HG03565 (cell line): ENCODE data around the gene GNAZ.

ENCODE experiments used
- ATAC-seq: cut with Tn5 transposase; IDR thresholded peaks from one replicate; pipeline ENCODE4 v1.9.1; 2021; ENCODE audit warnings: mild to moderate bottlenecking, moderate library complexity; ENCODE audit not compliant: unreplicated experiment

The GNAZ gene

DNA sequence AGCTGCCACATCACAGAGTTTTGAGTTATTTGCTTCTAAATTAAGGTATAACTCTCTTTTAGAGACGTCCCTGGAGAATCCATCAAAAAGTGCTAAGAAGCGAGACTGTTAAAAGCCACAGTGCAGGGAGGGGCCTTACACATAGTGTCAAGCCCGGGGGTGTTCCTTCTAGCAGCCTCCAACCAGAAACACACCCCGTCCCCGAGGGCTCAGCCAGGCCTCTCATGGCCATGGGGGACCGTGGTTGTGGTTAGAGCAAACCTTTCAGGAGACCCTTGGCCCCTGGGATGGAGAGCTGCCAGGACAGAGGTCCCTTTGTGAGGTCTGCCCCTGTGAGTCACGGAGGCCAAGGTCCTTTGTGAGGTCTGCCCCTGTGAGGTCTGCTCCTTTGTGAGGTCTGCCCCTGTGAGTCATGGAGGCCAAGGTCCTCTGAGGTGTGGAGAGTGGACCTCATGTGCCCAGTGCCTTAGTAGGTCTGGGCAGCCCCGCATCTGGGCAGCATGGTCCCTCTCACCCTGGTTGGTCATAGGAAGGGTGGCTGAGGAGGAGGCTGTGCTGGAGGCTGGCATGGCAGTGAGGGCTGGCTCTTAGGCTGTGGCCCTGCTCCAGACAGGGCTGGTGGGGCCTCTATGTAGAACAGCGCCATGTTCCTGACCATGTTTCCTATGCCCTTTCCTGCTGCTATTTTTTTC, 5.4 kb downstream of the GNAZ start:
- ATAC-seq = no peak

DNA sequence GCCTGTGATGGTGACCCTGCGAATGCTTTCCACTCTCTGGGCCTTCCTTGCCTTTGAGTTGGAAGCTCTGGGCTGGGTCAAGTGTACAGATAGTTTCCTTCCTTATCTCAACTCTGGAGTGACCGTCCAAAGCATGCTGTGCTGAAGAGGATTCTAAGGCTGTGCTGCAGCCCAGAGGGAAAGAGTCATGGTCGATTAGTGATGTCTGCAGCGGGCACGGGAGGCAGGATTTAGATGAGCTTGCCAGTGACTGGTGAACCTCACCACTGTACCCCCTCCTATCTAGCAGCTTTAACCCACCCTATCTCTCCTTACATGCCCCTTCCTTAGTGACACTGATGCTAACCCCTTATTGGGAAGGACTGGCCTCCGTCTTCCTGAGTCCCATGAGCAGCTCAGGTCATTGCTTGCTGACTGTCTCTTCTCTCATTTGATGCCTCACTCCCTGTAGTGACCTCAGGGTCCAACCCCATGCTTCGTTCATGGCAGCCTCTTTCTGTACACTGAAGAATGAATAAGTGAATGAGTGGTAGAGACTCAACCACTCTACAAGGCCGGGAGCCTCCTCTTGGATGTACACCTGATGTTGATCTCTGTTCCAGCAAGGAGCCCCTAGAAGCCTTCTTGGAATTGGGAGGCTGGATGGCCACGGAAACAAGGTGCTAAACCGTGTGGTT, 6.7 kb downstream of the GNAZ start:
- no peak for ATAC-seq

DNA sequence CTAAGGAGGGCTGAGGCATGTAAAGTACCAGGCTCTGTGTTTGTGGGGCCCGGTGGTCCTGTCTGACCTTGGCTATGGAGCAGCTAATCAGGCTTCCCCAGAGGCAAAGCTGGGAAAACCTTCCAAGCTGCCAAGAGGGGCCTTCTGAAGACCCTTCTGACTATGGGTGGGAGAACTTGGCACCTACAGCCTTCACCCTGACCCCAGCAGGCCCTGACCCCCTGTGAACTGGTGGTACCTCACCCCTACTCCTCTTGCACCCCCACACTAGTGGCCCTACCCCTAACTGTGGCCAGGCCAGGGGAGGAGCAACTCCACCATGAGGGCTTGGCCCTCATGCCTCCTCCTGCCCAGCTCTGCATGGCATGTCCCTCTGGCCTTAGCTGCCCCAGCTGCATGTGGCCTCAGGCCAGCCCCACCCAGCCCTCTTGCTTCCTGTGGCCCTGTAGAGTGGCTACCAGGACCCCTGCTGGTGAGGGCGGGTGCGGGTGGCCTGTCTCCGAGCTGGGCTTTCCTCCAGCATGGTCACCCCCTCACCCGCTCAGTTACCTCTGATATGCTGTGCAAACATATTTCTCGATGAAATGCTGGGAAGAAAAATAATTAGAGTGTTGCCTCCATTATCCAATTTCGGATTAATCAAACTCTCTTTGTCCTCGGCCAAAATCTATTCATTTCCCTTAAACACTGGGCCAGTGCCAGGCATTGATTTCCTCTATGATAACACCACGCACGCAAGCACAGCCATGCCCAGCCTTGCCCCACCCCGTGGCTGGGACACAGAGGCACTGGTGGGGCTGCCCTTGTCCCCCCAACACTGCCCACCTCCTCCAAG, 7.5 kb downstream of the GNAZ start:
- ATAC-seq = no peak

DNA sequence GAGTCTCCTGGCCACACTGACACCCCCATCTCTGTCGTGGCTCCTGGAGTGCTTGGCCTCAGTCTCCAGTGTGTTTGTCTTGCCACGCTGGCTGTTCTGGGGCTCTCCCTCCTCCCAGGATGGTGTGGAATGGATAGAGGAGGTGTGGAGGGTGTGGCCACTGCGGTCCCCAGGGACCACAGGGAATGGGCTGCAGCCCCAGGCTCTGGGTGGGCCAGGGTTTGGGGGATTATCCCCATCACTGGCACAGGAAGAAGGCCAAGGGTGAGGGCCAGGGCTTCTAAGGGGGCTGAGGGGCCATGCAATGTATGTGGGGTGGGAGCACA, 8.1 kb downstream of the GNAZ start:
- no peak for ATAC-seq

DNA sequence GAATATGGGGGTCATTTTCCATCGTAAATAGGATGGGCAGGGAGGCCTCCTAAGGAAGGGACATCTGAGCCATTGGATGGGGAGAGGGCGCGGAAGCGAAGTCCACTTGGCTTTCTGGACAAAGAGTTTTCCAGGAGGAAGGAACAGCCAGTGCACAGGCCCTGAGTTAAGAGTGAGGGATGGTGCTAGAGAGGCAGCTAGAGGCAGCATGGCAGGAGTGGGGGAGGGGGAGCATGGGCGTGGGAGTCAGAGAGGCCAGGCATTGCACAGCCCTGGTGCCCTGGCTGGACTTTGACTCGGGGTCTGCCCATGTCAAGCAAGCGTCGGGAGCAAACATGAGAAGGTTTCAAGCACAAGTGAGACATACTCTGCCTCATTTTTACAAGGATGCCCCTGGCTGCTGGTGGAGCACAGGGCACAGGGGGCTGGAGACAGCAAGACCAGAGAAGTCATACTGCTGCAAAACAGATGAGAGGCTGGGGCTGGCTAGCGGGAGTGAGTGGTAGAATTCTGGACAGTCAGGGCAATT, 9.0 kb downstream of the GNAZ start:
- ATAC-seq = no peak

DNA sequence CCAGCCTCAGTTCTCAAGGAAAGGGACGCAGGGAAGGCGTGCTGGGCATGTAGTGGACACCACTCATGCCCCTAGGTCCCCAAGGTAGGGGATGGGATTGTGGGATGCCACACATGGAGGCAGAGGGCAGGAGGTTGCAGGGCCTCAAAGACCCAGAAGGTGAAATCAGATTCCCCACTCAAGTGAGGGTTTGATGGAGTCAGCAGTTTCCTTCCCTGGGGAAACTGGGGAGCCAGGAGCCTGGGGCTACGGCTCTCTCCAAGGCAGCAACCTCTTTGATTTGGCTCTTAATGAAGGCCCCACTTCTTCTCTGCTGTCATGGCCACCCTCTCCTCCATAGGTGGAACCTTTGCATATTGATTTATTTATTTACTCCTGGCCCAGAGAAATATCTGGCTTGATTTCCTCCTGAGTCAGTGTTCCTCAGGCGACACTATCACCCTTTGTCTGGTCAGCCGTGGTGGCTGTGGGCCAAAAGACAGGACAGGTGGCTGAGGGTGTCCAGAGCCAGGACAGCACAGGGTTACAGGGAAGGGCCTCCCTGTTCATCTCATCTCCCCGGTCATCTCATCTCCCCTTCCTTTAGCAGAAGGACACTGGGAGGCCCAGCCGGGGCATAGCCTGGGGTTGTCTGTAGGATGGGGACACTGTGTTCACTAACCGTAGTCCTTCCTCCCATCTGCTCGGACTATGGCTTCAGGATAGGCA, 9.6 kb downstream of the GNAZ start:
- no peak for ATAC-seq

DNA sequence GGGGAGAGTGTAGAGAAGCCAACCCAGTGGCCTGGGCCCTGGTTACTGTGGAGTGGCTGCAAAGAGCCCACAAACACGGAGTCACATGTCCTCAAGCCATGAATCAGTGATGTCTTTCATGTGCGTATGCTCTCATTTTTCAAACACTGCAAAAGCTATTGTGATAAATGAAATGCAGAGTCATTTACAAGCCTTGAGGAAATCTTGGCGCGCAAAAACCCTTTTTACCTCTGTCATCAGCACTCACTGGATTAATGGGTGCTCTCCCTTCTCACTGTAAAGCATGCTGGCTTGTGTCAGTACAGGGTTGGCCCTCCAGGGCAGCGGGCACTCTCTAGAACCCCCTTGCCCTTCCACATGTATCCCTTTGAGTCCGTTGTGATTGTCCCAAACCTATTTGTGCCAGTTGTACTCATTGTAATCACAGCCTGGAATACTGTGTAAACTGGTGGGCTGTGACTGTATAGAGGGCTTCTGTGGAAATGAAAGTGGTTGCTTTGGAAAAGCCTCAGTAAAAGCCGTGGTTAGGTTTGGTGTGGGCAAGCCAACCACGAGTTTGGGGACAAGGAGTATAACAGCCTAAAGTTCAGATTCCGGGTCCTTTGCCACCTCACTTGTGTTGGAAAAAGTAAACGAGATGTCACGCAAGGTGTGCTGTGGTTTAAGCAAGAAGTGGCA, 10.4 kb downstream of the GNAZ start:
- ATAC-seq = no peak

DNA sequence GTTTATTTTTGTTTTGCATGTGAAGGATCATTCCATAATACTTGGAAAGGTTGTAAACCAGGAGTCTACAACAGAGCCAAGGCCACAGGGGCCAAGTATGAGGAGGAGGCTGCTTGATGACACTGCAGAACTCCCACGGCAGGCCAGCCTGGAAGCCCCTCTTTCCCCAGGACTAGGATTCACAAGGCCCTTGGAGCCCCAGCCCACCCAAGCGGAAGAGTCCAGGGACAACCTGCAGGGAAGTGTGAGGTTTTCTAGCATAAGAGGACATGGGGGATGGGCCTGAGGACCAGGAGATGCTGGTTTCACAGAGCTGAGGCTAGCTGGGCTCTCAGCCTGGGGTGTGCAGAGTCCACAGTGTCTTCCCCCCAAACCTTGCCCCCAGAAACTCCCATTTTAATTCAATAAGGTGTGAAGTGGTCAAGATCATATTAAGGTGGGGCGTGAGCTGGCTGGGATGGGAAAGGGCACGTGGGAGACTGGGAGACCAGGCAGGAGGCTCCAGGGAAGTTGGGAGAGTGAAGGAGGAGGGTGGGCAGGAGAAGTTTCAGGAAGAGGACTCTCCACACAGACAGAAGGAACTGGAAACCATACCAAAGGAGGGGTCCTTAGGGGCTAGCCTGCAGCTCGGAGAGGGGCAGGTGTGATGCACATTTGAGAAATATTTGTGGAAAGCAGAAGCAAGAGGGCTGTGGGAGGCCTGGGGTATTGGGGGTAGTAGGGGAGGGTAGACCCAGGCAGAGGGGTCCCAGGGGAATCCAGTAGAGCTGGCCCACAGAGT, 12.4 kb downstream of the GNAZ start:
- no peak for ATAC-seq

DNA sequence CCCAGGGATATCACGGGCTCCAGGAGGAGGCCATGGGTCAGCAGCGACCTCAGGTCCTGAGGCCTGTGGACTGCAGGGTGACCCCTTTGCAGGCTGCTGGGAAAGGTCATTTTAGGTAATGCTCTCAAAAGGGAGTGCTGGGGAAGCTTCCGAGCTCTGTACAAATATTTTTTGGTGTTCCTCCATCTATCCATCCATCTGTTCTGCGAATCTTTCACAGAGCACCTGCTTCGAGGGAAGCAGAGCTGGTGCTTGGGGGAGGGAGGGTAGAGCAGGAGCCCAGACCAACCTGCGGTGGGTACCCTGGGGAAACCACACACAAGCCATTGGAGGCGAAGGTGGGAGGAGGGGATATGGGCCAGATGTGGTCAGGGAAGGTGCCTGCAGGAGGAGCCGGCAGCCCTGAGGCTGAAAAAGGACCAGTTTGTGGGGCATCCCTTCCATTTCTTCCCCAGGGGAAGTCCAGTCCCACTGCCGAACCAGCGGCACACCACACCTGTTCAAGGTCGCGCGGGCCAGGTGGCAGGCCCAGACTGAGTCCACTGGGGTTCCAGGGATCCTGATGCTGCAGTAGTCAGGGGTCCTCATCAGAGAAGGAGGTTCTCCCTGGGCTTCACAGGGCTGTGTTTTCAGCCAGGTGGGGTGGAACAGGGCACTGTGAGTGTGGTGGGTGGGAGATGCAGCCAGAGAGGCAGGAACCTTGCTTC, 13.1 kb downstream of the GNAZ start:
- ATAC-seq = no peak

DNA sequence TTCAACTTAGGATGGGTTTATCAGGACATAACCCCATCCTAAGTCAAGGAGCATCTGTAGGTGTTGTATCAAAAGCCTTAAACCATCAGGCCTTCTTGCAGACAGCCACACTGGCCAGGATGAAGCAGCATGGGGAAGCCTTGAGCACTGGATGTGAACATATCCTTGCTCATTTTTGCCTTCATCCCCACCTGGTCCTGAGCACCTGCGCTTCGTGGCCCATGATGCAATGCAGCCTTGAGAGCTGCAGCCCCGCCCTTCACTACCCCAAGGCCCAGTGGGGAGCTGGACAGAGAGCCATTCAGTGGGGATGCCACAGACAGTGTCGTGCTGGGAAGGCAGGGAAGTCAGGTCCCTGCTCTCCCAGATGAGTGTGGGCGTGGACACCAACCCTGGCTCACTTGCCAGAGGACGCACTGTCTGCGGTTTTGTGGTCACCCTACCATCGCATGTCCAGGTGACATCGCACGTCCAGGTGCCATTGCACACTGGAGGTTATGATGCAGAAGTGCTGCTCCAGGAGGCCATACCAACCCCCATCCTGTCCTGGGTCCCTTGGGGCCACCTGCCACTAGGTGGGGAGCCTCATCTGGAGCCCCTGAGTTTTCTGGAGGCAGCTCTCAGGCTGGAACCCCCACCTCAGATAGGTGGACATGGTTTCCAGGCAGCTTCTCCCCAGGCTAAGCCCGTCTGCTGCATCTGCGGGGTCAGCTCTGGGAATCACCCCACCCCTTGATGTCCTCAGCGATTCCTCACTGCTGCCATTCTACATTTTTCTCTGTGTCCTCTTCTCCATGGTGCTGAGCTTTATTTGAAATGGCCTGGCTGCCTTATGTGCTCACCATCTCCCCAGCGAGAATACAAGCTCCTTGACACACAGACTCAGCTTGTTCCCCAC, 14.4 kb downstream of the GNAZ start:
- ATAC-seq = no peak

DNA sequence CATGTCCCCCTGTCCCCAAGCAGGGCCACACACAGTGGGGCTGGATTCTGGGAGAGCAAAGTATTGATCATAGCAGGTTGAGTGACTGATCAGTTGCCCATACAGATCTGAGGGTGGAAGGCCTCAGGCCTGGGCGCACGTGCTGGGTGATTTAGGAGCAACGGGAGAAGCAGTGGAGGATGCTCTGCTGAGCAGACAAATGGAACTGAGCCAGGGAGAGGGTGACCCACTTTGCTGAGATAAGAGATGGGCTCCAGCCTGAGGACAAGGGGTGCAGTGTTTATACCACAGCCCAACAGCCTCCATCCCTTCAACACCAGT, 15.0 kb downstream of the GNAZ start:
- ATAC-seq = no peak

DNA sequence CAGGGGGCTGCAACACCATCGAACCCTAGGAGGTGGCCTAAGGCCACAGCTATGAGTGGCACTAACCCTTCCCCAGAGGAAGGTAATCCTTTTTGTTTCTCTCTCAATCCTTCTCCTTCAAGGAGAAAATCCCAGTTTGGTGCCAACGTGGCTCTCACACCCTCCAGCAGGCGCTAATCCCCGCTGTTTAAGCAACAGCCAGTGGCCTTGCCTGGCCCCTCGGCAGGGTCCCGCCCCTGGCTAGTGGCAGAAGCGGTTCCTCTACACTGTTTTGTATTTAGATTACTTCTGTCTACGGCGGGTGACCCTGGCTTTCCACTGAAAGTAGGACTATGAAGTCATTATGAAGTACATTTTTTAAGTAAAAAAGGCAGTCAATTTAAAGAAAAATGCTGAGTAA, 15.5 kb downstream of the GNAZ start:
- no peak for ATAC-seq

DNA sequence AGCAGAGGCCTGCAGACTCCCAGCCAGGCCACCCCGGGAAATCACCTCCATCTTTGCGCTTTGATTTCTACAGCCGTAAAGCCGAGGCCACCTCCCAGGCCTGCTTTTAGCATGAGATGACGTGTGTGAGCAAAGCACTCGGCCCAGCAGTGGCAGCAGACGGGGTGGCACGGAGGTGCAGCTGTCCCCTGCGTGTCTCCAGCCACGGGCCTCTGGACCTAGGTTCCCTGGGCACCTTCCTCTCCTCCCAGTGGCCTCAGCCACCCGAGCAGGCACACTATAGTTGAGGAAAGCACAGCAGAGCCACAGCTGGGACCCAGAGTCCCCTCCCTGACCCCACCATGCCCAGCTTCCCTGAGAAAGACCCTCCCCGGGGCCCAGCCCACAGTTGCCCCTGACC, 15.9 kb downstream of the GNAZ start:
- ATAC-seq = no peak

DNA sequence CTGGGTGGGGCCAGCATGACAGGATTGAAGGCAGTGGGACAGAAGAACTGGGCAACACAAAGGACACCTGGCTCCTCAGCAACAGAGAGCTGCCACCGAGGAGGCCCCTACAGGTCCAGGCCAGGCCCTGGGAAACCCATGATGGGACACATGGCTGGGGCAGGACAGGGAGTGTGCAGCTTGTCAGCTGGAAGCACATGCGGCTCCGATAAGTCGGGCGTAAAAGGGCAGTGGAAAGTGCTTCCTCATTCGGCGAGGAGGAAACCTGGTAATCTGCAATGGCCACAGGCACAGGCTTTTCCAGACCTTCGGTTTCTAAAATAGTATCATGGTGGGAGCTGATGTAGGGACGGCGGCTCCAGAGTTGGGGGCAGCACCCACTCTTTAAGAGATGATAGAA, 16.5 kb downstream of the GNAZ start:
- no peak for ATAC-seq

DNA sequence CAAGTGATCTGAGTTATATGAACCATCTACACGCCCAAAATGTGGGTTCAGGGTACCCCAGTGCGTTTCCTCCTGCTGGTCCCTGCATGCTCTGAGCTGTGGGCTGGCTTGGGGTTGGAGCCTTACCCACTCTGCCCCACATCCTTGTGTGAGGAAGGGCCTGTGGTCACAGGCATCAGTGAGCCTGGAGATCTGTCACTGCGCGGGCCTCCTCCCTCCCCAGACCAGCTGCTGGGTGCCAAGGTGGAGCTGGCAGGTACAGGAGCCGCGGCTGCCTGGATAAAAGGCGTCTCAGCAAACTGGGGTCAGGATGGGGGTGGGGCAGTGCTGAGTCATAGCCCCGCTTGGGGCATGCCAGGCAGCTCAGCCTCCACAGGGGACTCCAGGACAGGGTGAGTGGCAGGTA, 17.9 kb downstream of the GNAZ start:
- no peak for ATAC-seq

DNA sequence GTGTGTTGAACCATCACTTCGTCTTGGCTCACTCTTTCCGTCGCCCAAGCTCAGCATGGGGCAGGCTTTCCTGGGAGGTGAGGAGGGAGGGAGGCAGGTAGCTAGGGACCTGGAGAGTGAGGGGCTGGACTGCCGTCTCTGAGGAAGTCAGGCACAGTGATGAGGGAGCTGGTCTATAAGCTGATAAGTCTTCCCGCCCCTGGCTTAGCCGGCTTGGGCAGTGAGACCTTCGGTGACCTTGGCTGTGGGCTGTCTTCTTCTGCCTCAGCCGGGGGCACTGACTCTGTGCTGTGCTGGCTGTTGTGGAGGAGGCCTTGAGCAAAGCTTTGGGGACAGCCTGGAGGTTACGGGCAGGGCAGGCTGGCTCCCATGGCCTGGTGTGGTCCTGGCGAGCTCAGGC, 18.7 kb downstream of the GNAZ start:
- no peak for ATAC-seq

DNA sequence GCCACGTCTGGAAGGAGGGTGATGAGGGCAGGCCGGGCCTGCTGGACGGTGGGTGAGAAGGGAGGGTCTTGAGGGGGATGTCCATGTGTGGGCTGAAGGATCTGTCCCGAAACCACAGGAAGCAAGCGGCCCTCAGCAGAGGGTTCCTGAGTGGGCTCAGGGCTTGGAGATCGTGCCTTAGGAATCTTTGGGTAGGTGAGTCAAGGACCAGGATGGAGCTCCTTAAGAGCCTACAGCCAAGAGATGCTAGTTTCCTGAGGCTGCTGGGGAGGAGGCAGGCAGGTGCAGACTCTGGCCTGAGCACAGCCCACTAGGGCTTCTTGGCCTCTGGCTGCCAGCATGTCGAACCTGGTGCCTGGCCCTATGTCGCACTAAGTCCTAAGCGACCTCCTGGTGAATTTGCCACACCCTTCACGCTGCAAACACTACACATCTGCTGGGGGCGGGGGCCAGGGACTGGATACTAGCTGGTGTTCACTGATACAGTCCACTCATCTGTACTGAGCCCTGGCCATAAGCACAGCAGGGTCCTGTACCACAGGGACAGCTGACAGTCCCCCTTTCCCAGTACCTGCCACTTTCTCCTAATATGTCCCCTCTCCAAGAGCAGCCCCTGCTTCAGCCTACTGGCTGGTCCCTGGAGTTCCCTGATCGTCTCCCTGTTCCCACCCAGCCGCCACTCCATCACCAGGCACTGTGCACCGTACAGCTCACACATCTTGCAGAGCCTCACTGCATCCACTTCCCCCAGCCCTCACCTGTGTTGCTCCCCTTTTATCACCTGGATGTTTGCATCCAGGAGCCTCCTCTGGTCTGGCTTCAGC, 19.5 kb downstream of the GNAZ start:
- no peak for ATAC-seq

DNA sequence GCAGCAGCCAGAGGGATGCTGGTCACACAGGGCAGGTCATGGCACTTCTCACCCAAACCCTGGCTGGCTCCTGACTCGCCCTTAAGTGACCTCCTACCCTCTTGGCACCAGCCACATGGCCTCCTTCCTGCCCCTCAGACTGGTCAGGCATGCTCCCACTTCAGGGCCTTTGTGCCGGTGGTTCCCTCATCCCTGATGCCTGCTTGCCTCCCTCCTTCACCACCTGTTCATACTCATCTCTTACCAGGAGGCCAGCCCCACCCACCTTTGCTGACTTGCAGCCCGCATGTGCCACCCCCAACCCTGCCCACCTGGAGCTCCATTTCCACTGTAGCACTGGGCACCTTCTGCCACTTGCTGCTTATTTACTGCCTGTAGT, 20.1 kb downstream of the GNAZ start:
- ATAC-seq = no peak
